Naive B cell (primary cell): Measurements from ENCODE around the gene EIF4B. TPM values are rescaled to one million over a fixed set of nuclear protein-coding genes. Genes with fewer than 3 reads are reported as not detected.

Source experiments
- ATAC-seq, 2 donors: fragments of 150-1000 bp; cut with Tn5 transposase; 2 replicates each; pipeline ENCODE4 v1.10.0; 2021; ENCODE audit warnings: low read depth in 2 of 2, mild to moderate bottlenecking in 2 of 2, moderate library complexity in 2 of 2
- DNase-seq: peaks from one replicate; pipeline ENCODE4 v3.0.0; 2022
- H3K27ac Mint-ChIP-seq, 6 donors: one replicate each; pipeline ENCODE4 v1.8.0; 2020 to 2022; ENCODE audit warnings: mild to moderate bottlenecking in 6 of 6, mixed read lengths in 6 of 6, moderate library complexity in 5 of 6, inconsistent platforms in 2 of 6
- H3K27me3 Mint-ChIP-seq, 3 donors: one replicate each; pipeline ENCODE4 v1.8.0; 2021 to 2022; ENCODE audit warnings: mixed read lengths in 3 of 3, mild to moderate bottlenecking in 1 of 3
- H3K36me3 Mint-ChIP-seq, 2 donors: one replicate each; pipeline ENCODE4 v1.8.0; 2020 to 2022; ENCODE audit warnings: mixed read lengths in 2 of 2, inconsistent platforms in 1 of 2, mild to moderate bottlenecking in 1 of 2
- H3K4me1 Mint-ChIP-seq, 3 donors: one replicate each; pipeline ENCODE4 v1.8.0; 2020 to 2022; ENCODE audit warnings: mixed read lengths in 3 of 3, inconsistent platforms in 1 of 3, mild to moderate bottlenecking in 1 of 3, moderate library complexity in 1 of 3
- H3K4me3 Mint-ChIP-seq, 8 donors: one replicate each; pipeline ENCODE4 v1.8.0; 2020 to 2022; ENCODE audit warnings: mild to moderate bottlenecking in 8 of 8, mixed read lengths in 8 of 8, moderate library complexity in 8 of 8, inconsistent platforms in 2 of 8
- H3K9me3 Mint-ChIP-seq, 7 donors: one replicate each; pipeline ENCODE4 v1.8.0; 2020 to 2022; ENCODE audit warnings: mixed read lengths in 7 of 7, mild to moderate bottlenecking in 5 of 7, inconsistent platforms in 2 of 7, moderate library complexity in 1 of 7
- polyA plus RNA-seq, 6 donors: library from polyadenylated mRNA; unstranded; fragments of 300-500 nt; fragmentation: Illumina TruSeq; gene quantifications; one replicate each; pipeline ENCODE4 v1.2.3, GENCODE V29; 2021; ENCODE audit warnings: low read depth in 6 of 6

EIF4B gene
- polyA plus RNA-seq, 6 donors from 2014 or later: 69.1 to 104 (median 87.0) TPM

DNA sequence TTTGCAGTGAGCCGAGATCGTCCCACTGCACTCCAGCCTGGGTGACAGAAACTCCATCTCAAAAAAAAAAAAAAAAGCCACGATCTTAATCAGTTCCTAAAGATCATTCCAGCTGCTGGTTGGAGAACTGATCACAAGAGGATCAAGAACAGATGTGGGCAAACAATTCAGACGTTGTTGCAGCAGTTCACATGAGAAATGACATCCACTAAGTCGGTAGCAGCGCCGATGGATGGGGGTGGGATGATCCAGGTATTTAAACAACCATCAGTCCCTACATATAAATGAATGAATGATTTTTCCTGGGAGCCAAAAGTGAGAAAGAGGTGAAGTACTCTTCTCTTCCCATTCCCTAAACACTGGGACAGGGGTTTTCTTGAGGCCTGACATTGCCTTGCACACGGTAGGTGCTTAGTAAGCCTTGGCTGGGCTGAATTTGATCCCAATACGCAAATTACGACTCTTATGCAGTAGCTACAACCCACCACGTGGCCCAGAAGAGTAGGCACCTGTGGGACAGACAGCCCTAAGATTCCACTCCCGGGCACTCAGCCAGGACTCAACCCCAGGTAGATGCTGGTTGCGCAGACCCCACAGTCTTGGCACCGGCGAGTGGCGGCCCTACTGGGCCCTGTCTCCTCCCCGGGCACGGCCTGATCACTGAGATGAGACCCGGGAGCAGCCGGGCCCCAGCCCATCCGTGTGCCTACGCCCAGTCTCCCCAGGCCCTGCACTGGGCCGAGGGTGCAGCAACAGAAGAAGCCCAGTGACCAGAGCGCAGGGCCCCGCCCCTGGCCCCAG lies 72.4 kb downstream of the EIF4B start:
- peaks cover 37 to 64% (median 53%) of the 10 kb centered on the region in 3 donors for H3K4me1 Mint-ChIP-seq
- ATAC-seq (peak; percentile 43 to 44), DNase-seq (no peak)
- no peaks in the 10 kb centered on the region for H3K9me3 Mint-ChIP-seq
- H3K27ac Mint-ChIP-seq: peak overlapping the region in 5 of 6 donors; percentile 80 to 97 (median 94)
- H3K27me3 Mint-ChIP-seq: no peaks in the 10 kb centered on the region
- H3K36me3 Mint-ChIP-seq: peaks cover 7 to 21% of the 10 kb centered on the region in 2 donors
- peak overlapping the region; percentile 86 to 98 (median 95) for H3K4me3 Mint-ChIP-seq

DNA sequence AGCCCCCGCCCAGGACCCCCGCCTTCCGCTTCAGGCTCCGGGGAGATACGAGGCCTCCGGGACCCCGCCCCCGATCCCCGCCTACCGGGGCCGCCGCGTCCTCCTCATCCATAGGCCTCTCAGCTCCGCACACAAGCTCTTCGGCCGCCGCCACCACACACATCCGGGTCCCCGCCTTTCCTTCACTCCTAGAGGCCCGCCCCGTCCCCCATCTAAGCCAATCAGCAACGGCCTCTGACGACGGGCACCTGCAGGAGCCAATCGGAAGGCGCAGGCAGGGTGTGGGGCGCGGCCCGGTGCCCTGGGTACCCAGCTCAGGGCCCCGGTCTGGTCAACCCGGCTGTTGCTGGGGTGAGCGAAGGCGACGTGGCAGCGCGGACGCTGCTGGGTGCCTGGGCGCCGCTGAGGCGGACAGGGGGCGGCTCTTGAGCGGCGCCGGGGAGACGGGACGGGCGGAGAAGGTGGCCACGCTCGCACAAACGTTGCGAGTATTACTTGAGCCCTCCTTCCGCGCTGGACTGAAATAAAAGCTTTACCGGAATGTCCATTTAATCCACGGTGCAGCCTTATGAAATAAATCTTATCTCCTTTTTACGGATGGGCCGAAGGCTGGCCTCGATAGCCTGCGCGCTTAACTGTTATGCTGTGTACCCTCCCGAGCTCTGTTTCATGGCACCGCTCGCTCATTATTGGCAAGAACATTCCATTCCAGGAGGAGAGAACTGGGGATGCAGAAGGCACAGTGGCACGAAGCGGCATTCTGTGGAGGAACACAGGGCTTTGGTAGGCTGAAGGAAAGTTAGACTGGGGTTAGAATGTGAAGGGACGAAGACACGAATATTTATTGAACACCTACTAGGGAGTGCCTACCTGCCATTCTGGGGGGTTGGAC lies 73.2 kb downstream of the EIF4B start, which contains the start of gene SPRYD3:
Gene SPRYD3, minus strand, starts transcription at position 165 of the 892 bp plus-strand sequence. Its CDS starts 57 bp downstream, at position 108.
- Mint-ChIP-seq H3K4me3 (peak within 1 kb of the TSS; percentile 86 to 98 (median 95)), H3K36me3 (peaks cover 0 to 15% of the 10 kb centered on the region in 2 donors), H3K27me3 (no peaks in the 10 kb centered on the region), H3K4me1 (peaks cover 32 to 56% (median 45%) of the 10 kb centered on the region in 3 donors), H3K9me3 (peaks cover 0 to 1% (median 0%) of the 10 kb centered on the region in 7 donors), H3K27ac (peak within 1 kb of the TSS; percentile 80 to 97 (median 94))
- ATAC-seq: peak; percentile 95 to 97
- peak; percentile 97 for DNase-seq

DNA sequence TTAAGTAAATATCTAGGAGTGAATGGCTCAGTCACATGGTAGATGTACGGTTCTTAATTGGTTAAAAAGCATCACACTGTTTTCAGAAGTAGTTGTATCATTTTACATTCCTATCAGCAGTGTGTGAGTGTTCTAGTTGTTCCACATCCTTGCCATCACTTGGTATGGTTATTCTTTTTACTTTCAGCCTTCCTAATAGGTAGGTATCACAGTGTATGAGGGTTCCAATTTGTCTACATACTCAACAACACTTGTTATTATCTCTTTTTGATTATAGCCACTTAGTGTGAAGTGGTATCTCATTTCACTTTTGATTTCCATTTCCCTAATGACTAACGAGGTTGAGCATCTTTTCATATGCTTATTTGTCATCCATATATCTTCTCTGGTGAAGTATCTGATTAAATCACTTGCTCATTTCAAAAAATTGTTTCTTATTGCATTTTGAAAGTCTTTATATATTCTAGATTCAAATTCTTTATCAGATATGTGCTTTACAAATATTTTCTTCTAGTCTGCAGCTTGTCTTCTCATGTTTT lies 76.5 kb downstream of the EIF4B start:
- H3K4me1 Mint-ChIP-seq: peaks cover 14 to 29% (median 29%) of the 10 kb centered on the region in 3 donors
- no peaks in the 10 kb centered on the region for H3K36me3 Mint-ChIP-seq
- H3K27ac Mint-ChIP-seq: no peak overlapping the region
- DNase-seq (no peak), ATAC-seq (no peak)
- peak overlapping the region in 2 of 8 donors; percentile 15 to 28 for H3K4me3 Mint-ChIP-seq
- H3K27me3 Mint-ChIP-seq: peaks cover 4 to 20% (median 17%) of the 10 kb centered on the region in 3 donors
- H3K9me3 Mint-ChIP-seq: peaks cover 0 to 1% (median 0%) of the 10 kb centered on the region in 7 donors

DNA sequence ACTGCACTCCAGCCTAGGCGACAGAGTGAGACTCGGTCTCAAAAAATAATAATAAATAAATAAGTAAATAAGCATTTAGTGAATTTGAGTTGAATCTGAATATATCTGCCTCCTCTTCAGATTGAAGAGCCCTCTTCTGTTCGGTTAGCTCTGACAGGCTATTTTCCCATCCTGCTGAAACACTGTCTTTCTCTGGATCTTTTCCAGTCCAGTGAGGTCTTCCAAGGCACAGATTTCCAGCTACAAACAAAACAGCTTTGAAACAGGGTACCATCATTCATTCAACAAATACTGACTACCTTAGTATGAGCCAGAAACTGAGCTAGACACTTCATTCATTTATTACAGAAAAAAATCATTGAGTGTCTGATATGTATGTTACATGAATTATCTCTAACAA lies 80.1 kb downstream of the EIF4B start:
- no peak overlapping the region for H3K4me3 Mint-ChIP-seq
- H3K9me3 Mint-ChIP-seq: peaks cover 0 to 1% (median 0%) of the 10 kb centered on the region in 7 donors
- H3K27ac Mint-ChIP-seq: no peak overlapping the region
- peaks cover 4 to 40% (median 23%) of the 10 kb centered on the region in 3 donors for H3K27me3 Mint-ChIP-seq
- no peaks in the 10 kb centered on the region for H3K4me1 Mint-ChIP-seq
- DNase-seq (no peak), ATAC-seq (no peak)
- H3K36me3 Mint-ChIP-seq: no peaks in the 10 kb centered on the region

DNA sequence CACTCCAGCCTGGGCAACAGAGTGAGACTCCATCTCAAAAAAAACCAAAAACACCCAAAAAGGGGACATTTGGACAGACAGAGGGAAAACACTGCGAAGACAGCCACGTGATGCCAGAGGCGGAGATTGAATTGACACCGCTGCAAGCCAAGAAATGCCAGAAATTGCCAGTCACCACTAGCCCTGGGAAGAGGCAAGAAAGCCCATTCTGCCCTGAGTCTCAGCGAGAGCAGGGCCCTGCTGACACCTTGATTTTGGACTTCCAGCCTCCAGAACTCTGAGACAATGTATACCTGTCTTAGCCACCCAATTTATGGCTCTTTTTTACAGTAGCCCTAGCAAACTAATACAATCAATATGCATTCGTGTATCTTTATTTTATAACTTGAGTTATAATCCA lies 83.8 kb downstream of the EIF4B start:
- Mint-ChIP-seq H3K4me1 (no peaks in the 10 kb centered on the region), H3K36me3 (no peaks in the 10 kb centered on the region), H3K4me3 (no peak overlapping the region), H3K27me3 (peaks cover 4 to 55% (median 41%) of the 10 kb centered on the region in 3 donors), H3K9me3 (no peaks in the 10 kb centered on the region), H3K27ac (no peak overlapping the region)
- ATAC-seq (no peak), DNase-seq (no peak)

DNA sequence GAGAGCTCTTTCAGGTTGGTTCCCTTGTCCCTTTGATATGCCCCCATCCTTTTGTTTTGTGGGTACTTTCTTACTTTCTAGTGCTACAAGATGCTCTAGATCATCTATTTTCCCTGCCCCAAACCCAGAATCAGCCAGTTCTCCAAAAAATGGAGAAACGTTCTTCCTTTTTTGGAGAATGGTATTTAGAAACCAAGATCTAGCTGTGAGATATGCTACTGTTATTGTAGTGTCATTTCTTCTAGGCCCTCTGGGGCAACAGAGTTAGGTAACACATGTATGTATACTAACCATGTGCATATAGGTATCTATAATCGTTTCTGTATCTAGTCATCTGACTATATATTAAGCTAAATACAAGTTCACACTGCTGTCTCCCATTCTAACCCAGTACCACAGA lies 84.3 kb downstream of the EIF4B start:
- Mint-ChIP-seq H3K27me3 (peaks cover 4 to 54% (median 39%) of the 10 kb centered on the region in 3 donors), H3K9me3 (no peaks in the 10 kb centered on the region), H3K27ac (no peak overlapping the region), H3K4me1 (no peaks in the 10 kb centered on the region), H3K36me3 (no peaks in the 10 kb centered on the region), H3K4me3 (no peak overlapping the region)
- no peak for ATAC-seq
- DNase-seq: no peak

DNA sequence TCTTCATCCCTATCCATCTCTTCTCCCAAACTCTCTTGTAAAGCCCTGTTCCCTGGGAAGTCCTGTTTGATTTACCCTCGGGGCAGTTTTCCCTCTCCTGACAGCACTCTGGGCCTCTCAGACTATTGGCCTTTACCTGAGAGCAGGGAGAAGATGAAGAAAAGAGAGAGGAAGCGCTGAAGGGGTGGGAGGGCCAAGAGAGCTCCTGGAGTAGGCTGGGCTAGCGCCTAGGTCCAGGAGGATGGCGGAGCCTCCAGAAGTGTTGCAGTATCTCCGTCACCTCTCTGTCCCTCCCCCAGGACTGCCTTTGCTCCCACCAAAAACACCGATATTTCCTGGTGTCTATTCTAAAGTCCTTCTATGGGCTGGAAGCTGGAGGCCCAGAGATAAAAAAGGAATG lies 85.5 kb downstream of the EIF4B start:
- ATAC-seq (no peak), DNase-seq (no peak)
- Mint-ChIP-seq H3K27me3 (peaks cover 5 to 50% (median 35%) of the 10 kb centered on the region in 3 donors), H3K9me3 (no peaks in the 10 kb centered on the region), H3K4me3 (no peak overlapping the region), H3K27ac (no peak overlapping the region), H3K4me1 (peaks cover 0 to 3% (median under 1%) of the 10 kb centered on the region in 3 donors), H3K36me3 (no peaks in the 10 kb centered on the region)

Other genes with a start within 250 kb of the EIF4B start
- gene KRT76, start 229.1 kb upstream of the EIF4B start, polyA plus RNA-seq: not detected
- gene KRT3, start 210.3 kb upstream of the EIF4B start, polyA plus RNA-seq: not detected
- gene KRT4, start 192.3 kb upstream of the EIF4B start, polyA plus RNA-seq: not detected
- gene KRT79, start 172.1 kb upstream of the EIF4B start, polyA plus RNA-seq: not detected
- not detected for gene KRT78, start 157.5 kb upstream of the EIF4B start, polyA plus RNA-seq
- not detected for gene KRT8, start 101.4 kb upstream of the EIF4B start, polyA plus RNA-seq
- 10 to 100 TPM in 1 of 6 donors, 1 to 10 TPM in 5; 4.9 to 10.0 (median 8.5) TPM for gene KRT18, start 57.3 kb upstream of the EIF4B start, polyA plus RNA-seq
- gene TNS2, start 43.6 kb downstream of the EIF4B start, polyA plus RNA-seq: under 1 TPM in 5 of 6 donors, not detected in 1; 0.05 to 0.91 (median 0.47) TPM
- gene SPRYD3, start 72.9 kb downstream of the EIF4B start, polyA plus RNA-seq: 10 to 100 TPM; 12.8 to 31.1 (median 23.2) TPM
- not detected for gene IGFBP6, start 91.2 kb downstream of the EIF4B start, polyA plus RNA-seq
- not detected for gene SOAT2, start 97.0 kb downstream of the EIF4B start, polyA plus RNA-seq
- 1 to 10 TPM; 1.8 to 6.0 (median 4.2) TPM for gene ZNF740, start 174.3 kb downstream of the EIF4B start, polyA plus RNA-seq
- gene CSAD, start 174.5 kb downstream of the EIF4B start, polyA plus RNA-seq: 1 to 10 TPM in 4 of 6 donors, under 1 TPM in 2; 0.19 to 1.8 (median 1.1) TPM
- gene ITGB7, start 200.8 kb downstream of the EIF4B start, polyA plus RNA-seq: 100 to 1,000 TPM in 1 of 6 donors, 10 to 100 TPM in 5; 63.2 to 174 (median 96.4) TPM
- gene RARG, start 225.8 kb downstream of the EIF4B start, polyA plus RNA-seq: 1 to 10 TPM in 2 of 6 donors, under 1 TPM in 2, not detected in 2; 0.78 to 2.2 (median 1.3) TPM